GM21526 (cell line): ENCODE measurements around the gene KASH5.

Experiments
- ATAC-seq: cut with Tn5 transposase; IDR thresholded peaks from one replicate; pipeline ENCODE4 v1.9.1; 2021; ENCODE audit warnings: moderate library complexity; ENCODE audit not compliant: unreplicated experiment, low FRiP score

Gene KASH5, protein sequence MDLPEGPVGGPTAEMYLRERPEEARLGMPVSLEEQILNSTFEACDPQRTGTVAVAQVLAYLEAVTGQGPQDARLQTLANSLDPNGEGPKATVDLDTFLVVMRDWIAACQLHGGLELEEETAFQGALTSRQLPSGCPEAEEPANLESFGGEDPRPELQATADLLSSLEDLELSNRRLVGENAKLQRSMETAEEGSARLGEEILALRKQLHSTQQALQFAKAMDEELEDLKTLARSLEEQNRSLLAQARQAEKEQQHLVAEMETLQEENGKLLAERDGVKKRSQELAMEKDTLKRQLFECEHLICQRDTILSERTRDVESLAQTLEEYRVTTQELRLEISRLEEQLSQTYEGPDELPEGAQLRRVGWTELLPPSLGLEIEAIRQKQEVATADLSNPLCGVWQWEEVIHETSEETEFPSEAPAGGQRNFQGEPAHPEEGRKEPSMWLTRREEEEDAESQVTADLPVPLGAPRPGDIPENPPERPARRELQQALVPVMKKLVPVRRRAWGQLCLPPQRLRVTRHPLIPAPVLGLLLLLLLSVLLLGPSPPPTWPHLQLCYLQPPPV

DNA sequence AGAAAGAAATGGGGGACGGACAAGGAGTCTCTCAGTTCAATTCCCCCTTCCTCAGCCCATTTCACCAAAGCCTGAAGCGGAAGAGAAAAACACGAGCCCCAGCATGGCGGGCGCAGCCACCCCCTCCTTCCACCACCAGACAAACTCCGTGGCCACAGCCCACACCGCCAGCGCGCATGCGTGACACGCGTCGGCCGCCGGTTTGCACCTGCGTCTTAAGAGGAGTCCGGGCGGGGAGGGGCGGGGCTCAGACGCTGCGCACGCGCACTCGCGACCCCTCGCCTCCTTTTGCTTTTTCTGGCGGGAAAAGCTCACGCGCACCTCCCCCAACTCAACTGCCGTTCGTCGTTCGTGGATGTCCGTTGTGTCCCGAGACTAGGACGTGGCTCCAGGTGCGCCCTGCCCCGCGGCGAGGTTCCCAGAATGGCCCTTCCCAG, at the start of gene KASH5:
TSS of gene KASH5 (plus strand) at position 314 of the 437 bp plus-strand sequence. CDS start 2,635 bp downstream, outside the sequence.
- ATAC-seq, result no peak

DNA sequence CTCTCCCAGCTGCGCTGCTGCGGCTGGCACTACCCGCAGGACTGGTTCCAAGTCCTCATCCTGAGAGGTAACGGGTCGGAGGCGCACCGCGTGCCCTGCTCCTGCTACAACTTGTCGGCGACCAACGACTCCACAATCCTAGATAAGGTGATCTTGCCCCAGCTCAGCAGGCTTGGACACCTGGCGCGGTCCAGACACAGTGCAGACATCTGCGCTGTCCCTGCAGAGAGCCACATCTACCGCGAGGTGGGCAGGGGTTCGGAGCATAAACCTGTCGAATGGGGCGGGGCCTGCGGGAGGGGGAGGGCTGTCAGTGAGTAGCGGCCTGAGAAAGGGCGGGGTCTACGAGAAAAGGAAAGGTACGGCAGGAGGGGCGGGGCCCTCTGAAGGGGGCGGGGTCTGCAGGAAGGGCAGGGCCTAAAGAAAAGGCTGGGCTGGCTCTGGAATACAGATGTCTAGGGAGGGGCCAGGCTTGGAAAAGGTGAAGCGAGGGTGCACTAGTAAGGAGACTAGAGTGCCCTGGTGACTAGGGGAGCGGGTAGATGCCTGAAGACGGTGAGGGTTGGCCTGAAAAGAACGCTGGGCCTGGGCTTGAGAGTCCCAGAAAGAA, 49.3 kb upstream of the KASH5 start:
- ATAC-seq, result no peak

DNA sequence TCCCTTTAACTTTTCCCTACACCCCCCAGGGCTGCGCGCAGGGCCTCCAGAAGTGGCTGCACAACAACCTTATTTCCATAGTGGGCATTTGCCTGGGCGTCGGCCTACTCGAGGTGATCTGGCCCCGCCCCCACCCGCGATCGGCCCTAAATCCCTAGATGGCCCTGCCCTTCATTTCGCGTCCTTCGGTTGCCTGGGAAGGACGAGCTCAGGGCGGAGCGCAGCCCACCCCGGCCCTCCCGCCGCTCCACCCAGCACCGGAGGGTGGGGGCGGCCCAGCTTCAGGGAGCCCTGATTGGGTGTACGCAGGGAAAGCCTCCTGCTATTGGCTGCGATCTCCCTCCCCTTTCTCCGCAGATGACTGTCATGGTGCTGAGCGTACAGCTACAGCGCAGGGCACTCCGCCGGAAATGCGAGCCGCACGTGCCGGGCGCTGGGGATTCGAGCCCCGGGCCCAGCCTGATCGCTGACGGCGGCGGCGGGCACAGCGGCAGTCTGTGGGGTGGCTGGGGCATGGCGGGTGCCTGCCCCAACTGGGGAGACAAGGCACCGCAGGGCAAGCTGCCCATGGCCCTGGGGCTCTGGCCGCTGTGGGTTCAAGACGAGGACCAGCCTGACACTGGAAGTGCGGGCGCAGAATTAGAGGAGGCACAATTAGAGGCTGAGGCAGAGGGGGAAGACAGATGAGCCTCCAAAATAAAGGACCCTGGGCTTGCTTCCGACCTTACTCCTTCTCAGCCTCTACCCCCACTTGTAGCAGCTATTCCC, 48.6 kb upstream of the KASH5 start:
- no peak for ATAC-seq

DNA sequence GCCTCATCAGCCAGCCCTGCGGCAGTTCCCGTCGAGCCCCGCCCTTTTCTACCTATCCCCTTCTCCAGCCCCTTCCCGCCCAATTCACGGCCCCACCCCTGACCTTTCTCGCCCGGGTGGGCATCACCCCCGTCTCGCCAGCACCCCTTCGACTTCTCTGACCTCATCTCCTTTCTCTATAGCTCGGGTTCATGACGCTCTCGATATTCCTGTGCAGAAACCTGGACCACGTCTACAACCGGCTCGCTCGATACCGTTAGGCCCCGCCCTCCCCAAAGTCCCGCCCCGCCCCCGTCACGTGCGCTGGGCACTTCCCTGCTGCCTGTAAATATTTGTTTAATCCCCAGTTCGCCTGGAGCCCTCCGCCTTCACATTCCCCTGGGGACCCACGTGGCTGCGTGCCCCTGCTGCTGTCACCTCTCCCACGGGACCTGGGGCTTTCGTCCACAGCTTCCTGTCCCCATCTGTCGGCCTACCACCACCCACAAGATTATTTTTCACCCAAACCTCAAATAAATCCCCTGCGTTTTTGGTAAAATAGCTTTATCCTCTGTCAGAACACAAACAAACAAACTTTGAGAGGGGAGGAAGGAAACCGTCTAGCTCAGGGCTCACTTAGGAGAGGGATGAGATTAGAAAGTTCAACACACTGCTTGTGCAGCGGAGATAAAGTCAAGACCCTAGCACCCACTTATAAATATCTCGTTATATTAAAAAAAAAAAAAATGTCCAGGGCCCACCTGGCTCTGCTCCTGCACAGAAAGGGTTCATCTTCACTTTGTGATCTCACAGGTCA, 47.8 kb upstream of the KASH5 start:
- ATAC-seq, result peak; percentile 40

DNA sequence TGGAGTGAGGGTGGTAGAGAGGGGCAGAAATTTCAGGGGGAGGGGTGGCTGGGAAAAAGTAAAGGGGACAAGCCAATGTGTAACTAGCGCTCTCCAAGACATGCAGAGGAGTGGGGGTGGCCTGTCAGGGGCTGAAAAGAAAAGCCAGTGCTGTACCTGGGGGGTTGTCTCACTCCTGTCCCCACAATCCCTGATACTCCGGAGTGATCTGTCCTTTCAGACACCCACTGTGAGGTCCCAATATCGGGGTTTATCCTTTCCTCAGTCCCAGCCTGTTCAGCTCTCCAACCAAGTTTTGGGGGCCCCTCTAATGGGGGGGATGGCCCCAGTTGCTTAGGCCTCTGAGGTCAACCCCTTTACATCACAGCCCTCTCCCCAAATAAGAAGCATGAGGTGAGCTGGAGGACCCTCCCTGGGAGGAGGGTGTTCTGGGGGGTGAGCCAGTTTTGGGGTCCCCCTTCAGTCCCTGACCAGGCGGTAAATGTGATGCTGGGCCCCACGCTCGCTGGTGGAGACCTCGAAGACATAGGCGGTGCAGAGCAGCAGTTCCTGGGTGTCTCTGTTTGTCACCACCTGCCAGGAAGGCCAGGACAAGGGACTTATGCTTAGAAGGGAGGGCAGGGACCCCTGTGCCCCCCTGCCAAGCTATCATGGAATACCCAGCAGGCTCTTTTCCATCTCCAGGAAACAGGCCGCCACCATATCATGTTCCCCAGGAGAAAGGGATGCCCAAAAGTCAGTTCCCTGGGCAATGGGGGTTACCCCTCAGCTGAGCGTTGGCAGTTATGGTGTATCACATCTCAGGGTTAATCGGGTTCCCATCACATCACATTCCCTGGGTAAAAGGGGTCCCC, 47.0 kb upstream of the KASH5 start:
- no peak for ATAC-seq

DNA sequence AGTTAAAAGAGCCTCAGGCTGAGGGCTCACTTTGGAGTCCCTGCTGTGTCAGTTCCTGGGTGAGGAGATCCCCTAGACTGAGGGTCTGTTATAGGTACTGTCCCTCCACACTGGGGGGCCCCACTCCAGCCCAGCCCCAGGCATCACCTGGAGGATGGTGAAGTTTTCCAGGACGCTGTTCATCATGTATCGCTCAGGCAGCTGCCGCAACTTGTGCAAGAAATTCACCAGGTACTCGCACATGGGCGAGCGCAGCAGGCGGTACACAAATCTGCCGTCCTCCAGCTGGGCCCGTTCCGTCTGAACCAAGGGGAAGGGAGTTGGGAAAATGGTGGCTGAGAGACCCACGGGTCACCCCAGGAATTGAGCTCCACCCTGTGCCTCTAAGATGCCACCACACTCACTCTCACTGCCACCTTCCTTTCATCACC, 45.7 kb upstream of the KASH5 start:
- ATAC-seq, result no peak

DNA sequence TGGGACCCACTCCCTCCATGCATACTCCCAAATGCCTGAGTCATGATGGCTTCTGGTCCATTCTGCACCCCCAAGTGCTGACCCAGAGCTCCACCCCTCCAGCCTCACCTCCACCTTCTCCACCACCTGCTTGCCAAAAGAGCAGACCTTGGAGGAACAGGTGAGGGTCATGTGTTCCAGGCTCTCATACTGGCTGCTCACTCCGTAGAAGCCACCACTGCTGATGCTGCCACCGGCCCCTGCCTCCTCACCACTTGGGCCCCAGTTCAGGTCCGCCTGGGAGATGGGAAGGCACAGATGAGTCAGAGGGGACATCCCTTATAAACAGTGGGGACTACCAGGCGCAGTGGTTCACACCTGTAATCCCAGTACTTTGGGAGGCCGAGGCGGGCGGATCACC, 44.9 kb upstream of the KASH5 start:
- ATAC-seq, result no peak

DNA sequence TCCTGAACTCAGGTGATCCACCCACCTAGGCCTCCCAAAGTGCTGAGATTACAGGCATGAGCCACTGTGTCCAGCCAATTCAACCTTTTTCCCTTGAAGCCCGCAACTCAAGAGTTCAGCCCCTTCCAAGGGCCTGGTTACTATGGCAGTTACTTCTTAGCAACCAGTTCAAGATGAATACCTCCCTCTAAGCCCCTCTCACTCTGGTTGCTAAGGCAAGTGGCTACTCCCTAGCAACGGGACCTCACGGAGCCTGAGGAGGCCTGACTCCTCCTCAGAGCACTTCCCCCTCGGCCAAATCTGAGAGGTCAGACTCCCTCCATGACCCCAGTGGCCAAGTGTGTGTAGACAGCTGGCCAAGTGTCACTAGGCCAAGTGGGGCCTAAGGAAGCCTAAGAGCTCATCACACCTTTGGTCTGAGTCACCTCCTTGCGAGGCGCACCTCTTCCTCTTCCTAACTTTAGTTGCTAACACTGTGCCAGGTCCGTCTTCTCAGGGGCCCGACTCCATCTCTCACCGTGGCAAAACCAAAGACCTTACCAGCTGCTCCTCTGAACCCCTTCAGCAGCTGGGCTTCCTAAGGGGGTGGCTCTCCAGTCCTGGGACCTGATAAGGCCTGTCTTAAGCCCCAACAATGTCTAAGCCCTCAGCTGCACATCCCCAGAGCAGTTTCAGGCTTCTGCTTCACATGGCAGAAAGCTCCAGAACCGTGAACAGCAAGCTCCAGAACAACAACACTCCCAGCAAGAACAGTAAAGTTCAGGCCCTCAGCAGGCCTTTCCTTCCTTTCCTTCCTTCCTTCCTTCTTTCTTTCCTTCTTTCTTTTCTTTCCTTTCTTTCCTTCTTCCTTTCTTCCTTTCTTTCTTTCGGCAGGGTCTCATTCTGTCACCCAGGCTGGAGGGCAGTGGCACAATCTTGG, 43.3 kb upstream of the KASH5 start:
- no peak for ATAC-seq

DNA sequence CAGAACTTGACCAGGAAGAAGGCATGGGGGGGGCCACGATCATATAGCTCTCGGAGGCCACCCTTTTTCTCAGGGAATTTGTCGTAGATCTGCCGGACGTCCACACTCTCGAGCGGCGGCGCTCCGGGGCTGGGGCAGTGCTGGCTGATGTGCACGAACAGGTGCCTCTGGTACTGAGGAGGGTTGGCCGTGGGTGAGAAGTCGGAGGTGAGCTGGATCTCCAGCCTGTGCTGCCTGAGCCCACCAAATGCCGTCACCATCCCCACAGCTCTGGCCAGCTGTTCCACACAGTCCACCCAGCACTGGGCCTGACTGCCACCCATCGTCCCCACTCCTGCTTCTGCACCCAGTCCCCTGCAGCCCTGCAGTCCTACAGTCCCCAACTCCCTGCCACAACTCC, 40.9 kb upstream of the KASH5 start:
- no peak for ATAC-seq

DNA sequence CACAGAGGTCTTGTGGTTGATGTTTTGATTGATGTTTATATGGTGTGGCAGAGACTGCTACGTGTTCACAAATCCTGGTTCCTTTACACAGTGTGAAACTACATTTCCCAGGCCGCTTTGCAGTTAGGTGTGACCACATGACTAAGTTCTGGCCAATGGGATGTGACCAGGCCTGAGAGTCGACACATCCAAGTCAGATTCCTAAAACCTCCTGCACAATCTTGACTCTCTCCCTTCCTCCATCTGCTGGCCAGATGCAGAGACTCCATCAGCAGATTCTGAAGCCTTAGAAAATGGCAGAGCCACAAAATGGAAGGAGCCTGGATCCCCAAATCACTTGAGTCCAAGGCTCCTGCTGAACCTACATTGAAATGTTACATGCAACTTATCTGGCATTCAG, 40.2 kb upstream of the KASH5 start:
- no peak for ATAC-seq

DNA sequence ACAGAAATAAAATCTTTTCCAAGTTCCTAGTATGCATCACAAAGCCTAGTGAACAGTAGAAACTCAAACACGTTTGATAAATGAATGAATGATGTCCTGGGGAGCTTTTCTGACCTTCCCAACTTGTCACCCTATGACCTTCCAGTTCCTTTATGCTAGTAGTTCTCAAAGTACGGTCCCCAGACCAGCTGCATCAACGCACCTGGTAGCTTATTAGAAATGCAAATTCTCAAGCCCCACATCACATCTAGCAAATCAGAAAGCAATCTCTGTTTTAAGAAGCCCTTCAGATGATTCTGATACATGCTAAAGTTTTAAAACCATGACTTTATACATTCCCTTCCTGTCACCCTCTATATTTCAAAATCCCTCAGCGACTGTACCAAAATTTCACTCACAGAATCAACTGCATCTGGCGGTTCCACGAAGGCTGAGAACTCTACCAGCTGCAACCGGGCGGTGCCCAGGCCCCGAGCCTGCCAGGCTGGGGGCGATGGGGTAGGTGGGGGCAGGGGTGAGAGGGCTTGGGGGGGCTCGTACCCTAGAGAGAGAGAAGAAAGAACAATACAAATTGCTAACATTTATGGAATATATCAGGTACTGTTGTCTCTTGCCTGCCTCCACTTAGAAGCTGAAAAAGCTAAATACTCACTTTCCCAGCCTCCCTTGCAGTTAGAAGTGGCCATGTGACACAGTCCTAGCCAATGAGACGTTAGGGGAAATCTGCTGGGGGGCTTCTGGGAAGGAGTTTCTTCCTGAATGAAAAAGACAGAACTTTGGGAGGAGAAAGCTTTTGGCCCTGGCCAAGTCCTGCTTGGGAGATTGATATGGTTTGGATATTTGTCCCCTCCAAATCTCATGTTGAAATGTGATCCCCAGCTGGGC, 39.5 kb upstream of the KASH5 start:
- no peak for ATAC-seq

DNA sequence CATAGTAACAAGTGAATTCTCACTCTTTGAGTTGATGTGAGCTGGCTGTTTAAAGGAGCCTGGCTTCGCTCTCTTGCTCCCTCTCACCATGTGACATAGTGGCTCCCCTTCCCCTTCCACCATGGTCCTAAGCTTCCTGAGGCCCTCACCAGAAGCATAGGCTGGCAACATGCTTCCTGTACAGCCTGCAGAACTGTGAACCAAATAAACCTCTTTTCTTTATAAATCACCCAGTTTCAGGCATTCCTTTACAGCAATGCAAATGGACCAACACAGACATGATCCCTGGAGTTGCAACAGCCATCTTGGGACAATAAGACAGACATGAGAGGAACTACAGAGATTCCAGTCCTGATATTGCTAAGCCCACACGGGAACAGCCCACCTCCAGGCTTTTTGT, 38.5 kb upstream of the KASH5 start:
- ATAC-seq, result no peak

DNA sequence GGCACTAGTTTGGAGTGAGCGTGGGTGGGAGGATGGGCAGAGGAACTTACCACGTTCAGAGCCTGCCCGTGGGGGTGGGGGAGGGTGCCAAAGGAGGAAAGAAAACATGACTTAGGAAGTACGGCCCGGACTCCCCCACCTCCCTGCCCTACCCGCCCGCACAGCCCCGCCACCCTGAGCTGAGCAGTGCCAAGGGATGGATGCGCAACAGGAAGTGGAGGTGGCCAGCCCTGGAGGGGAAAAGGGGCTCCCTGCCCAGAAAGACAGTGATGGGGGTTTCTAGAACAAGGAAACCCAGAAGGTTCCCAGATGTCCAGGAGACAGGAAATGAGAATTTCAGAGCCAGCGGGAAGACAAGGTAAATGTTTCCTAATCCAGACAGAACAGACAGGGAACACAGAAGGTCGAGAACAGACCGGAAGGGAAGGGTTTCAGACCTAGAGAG, 32.1 kb upstream of the KASH5 start:
- no peak for ATAC-seq

DNA sequence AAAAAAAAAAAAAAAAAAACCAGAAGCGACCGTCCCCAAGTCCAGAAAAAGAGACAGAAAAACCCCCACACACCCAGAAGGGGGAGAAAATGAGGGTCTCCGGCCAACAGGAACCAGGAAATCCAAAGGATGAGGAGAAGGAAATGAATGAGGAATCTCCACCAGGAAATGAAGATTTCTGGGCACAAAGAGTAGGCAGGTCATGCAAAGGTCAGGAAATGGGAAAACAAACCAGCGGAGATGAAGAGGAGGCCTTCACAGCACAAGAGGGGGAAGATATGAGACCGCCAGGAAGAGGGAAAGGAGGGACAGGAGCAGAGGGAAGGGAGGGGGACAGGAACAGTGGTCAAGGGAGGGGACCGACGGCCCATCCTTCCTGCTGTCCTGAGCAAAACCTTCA, 31.7 kb upstream of the KASH5 start:
- ATAC-seq, result no peak

DNA sequence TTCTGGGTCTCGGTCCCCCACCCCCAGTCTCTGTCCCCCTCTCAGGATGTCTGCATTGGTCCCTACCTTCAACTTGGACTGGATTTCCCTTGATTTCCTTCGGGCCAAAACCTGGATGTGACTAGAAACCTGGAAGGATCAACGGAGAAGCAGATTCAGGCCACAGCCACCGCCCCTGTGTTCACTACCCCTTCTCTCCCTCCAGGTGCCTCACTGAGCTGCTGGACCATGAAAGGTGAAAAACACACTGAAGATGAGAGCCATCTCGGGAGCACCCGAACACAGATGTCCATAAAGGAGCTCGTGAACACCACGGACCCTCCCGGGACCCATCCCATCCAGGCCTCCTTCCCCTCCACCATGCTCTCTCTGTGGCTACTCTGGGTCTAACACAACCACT, 30.9 kb upstream of the KASH5 start:
- no peak for ATAC-seq

DNA sequence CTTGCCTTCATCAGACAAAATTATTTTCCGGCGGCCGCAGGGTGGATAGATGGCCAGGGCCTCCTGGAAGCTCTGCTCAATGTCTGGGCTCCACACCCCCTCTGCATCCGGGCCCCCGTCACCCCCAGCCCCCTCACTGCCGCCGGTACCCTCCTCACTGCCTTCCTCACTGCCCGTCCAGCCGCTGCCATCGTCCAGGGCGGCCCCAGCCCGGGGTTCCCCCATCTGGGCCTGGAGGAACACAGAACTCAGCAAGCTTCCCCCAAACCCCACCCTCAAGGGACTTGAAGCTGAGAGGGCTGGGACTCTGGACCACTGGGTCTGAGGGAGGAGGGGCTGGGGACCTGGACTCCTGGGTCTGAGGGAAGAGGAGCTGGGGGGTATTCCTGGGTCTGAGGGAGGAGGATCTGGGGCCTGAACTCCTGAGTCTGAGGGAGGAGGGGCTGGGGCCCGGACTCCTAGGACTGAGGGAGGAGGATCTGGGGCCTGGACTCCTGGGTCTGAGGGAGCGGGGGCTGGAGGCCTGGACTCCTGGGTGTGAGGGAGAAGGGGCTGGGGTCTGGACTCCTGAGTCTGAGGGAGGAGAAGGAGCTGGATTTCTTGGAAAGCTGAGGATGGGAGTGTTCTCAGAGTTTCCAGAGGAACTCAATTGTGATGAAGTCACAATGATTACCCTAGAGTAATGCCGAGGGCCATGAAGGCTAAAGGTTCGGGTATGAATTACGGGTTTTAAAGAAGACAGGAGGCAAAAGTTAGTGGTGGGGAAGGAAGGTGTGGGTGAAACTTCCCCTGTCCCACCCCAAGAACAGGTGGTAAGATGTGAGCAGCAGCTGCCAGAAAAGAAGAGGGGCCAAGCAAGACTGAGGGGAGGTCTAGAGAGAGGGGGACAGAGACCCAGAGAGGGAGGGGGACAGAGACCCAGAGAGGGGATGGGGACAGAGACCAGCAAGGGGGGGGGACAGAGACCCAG, 27.9 kb upstream of the KASH5 start:
- ATAC-seq, result no peak
